Psoas muscle (tissue), 8 donors: ENCODE measurements around the gene DEFB114. TPM values are rescaled to one million over a fixed set of nuclear protein-coding genes. Genes with fewer than 3 reads are reported as not detected.

Experiments used
- ATAC-seq, 4 donors: fragments of 200-7000 bp; cut with Tn5 transposase; one replicate each; pipeline ENCODE4 v1.9.1; 2020; ENCODE audit warnings: moderate library complexity in 3 of 4, mild to moderate bottlenecking in 2 of 4
- DNase-seq, 2 donors: peaks; one replicate each; pipeline ENCODE4 v3.0.0-alpha.2; 2020
- H3K27ac ChIP-seq: fragments of 200-600 bp; one replicate; pipeline ENCODE4 v1.8.0; 2022
- H3K27me3 ChIP-seq, 3 donors: fragments of 200-600 bp in 1 of 3; one replicate each; pipeline versions ENCODE4 v1.6.1 to v1.8.0; 2013 to 2022; ENCODE audit warnings: low read length in 2 of 3, mild to moderate bottlenecking in 2 of 3, moderate library complexity in 1 of 3; ENCODE audit not compliant: insufficient read depth in 3 of 3
- H3K36me3 ChIP-seq, 2 donors: fragments of 200-600 bp in 1 of 2; one replicate each; pipeline versions ENCODE4 v1.6.1 to v1.8.0; 2013 to 2022; ENCODE audit warnings: low read depth in 1 of 2, mild to moderate bottlenecking in 1 of 2, moderate library complexity in 1 of 2; ENCODE audit not compliant: insufficient read depth in 1 of 2
- H3K4me1 ChIP-seq: fragments of 200-600 bp; one replicate; pipeline ENCODE4 v1.8.0; 2022
- H3K4me3 ChIP-seq: fragments of 200-600 bp; one replicate; pipeline ENCODE4 v1.8.0; 2022; ENCODE audit warnings: mild to moderate bottlenecking
- H3K9me3 ChIP-seq: fragments of 200-600 bp; one replicate; pipeline ENCODE4 v1.8.0; 2022
- CTCF ChIP-seq: fragments of 200-600 bp; IDR thresholded peaks from one replicate; pipeline ENCODE4 v1.8.0; 2022; ENCODE audit warnings: antibody characterized with exemption
- WGBS, 3 donors: extraction: QIAGEN DNeasy Blood & Tissue Kit; methylation state at CpG; one replicate each; pipeline versions ENCODE4 v1.1.6 to v1.1.7; 2013; 5-methylcytosine and 5-hydroxymethylcytosine counted together
- intact Hi-C, 2 donors: fragments of 100-400 bp; cut with DNase I; formaldehyde crosslinking; loops; one replicate each; pipeline versions ENCODE4 v1.11.0 to v1.14.2; 2022
- long read RNA-seq, 2 donors: library from polyadenylated mRNA; unstranded; transcript quantifications; one replicate each; pipeline ENCODE4 v2.0.0, GENCODE V29; 2021
- polyA plus RNA-seq, 3 donors: library from polyadenylated mRNA; stranded (reverse); fragments of 200-250 nt; gene quantifications; one replicate each; pipeline ENCODE4 v1.2.3, GENCODE V29; 2013
- total RNA-seq, 4 donors: library from RNA; stranded (reverse); fragmentation: NEBNext Ultra II Directional in 2 of 4; extraction: Animal tissue kit (Norgen Biotek cat#: 25700) in 2 of 4; gene quantifications; one replicate each; pipeline versions ENCODE4 v1.2.1 to v1.2.4, GENCODE V29; 2021 to 2023
- donor health status: healthy with polysubstance abuse.
- donor health status: DM: no; HTN: no; CAD: no; lungs with moderate emphysema.
- donor health status: Bipolar disorder and iron deficiency.
- donor health status: healthy.
- donor health status: DM: yes; HTN: yes; CAD: no.
- donor health status: DM: no; HTN: no; CAD: no.
- donor health status: DM: no; HTN: no; CAD: no.
- donor health status: DM: yes; HTN: yes; CAD: no.

DEFB114 gene
- total RNA-seq (not detected), polyA plus RNA-seq (not detected)
- long read RNA-seq, donor 1 = 0 reads
- long read RNA-seq, donor 2 = 0 reads

- no peaks in the 10 kb centered on the region for H3K27me3 ChIP-seq
- WGBS, 3 donors = 75 to 79% (median 78%) methylated on average over 2 of the region's 2 CpGs
- TF ChIP-seq CTCF = no peak
- intact Hi-C loops = no loop called here
- no peak for DNase-seq
- H3K4me1 ChIP-seq = no peaks in the 10 kb centered on the region
- no peak for ATAC-seq
- H3K27ac ChIP-seq = no peak within 1 kb of the TSS
- no peaks in the 10 kb centered on the region for H3K36me3 ChIP-seq
- H3K9me3 ChIP-seq = no peaks in the 10 kb centered on the region
- no peak within 1 kb of the TSS for H3K4me3 ChIP-seq
Measured at GRCh38 chr6:49964064-49964463, at the start of gene DEFB114. TSS of gene DEFB114 (minus strand) at chr6:49964164. CDS start at chr6:49964105, 59 bp downstream.

DNA sequence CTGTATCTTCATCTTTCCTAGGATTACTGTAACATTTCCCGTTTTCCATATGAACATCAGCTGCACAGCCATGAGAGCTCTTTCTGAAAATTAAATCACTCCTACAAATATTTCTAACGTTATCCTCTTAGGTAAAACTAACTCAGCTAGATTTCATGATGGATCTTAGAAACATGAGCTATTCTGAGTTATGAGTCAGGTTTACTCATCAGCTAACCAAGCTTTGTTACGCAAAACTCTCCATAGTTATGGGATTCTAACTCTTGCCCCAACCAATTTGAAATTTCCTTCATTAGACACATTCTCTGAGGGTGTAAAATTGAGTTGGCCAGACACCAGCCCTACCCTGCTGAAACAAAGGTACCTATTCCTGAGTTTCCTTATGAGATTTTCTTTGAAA lies 43.9 kb upstream of the DEFB114 start:
- Histone ChIP-seq H3K27me3 (no peaks in the 10 kb centered on the region), H3K27ac (no peak overlapping the region), H3K9me3 (no peaks in the 10 kb centered on the region), H3K36me3 (no peaks in the 10 kb centered on the region), H3K4me3 (no peak overlapping the region), H3K4me1 (no peaks in the 10 kb centered on the region)
- 76 to 81% (median 80%) methylated on average over 3 of the region's 3 CpGs for WGBS, 3 donors
- no peak for TF ChIP-seq CTCF
- DNase-seq = no peak
- ATAC-seq = no peak
- intact Hi-C loops = no loop called here

DNA sequence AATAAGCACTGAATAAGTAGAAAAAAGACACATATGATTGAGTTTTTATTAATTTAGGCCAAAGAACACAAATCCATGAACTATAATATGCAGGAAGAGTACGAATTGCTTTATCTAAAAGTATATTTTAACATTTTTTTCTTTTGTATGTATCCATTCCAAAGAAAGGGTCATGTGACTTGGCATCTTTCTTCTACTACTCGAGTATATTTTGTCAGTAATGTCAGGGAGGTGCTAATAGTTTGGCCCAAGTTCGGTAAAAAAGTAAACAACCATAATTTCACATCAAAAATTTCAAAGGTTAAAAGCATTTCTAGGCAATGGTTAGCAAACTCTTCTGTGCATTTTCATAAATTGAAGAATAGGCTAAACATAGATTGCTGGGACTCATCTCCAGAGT lies 39.2 kb upstream of the DEFB114 start:
- H3K36me3 ChIP-seq = no peaks in the 10 kb centered on the region
- no peaks in the 10 kb centered on the region for H3K27me3 ChIP-seq
- H3K4me3 ChIP-seq = no peak overlapping the region
- no peaks in the 10 kb centered on the region for H3K9me3 ChIP-seq
- H3K4me1 ChIP-seq = no peaks in the 10 kb centered on the region
- H3K27ac ChIP-seq = no peak overlapping the region
- DNase-seq = no peak
- intact Hi-C loops = no loop called here
- no peak for TF ChIP-seq CTCF
- WGBS, 3 donors = 59 to 67% (median 61%) methylated on average over 3 of the region's 3 CpGs
- no peak for ATAC-seq

- H3K4me1 ChIP-seq = no peaks in the 10 kb centered on the region
- no peaks in the 10 kb centered on the region for H3K27me3 ChIP-seq
- DNase-seq = no peak
- H3K4me3 ChIP-seq = no peak overlapping the region
- H3K36me3 ChIP-seq = no peaks in the 10 kb centered on the region
- TF ChIP-seq CTCF = no peak
- no peak for ATAC-seq
- no peak overlapping the region for H3K27ac ChIP-seq
- intact Hi-C loops = no loop called here
- H3K9me3 ChIP-seq = no peaks in the 10 kb centered on the region
Measured at GRCh38 chr6:49995278-49995677, 31.3 kb upstream of the DEFB114 start.

DNA sequence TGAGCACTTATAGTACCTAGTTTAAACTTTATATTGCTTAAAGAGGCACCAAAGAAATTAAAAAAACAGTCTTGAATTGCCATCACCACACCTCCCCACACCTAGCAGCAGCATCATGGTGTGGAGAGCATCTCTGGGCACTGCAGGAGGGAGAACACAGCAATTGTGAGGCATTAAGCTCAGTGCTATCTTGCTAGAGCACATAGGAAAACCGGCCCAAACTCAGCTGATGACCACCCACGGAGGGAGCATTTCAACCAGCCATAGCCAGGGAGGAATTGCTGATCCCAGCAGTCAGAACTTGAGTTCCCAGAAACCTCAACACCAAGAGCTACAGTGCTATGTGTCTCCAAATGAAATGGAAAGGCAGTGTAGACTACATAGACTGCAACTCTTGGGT lies 24.9 kb upstream of the DEFB114 start:
- H3K9me3 ChIP-seq = no peaks in the 10 kb centered on the region
- no peak for ATAC-seq
- no peak overlapping the region for H3K27ac ChIP-seq
- no peaks in the 10 kb centered on the region for H3K36me3 ChIP-seq
- H3K4me3 ChIP-seq = no peak overlapping the region
- DNase-seq = no peak
- 63 to 83% (median 77%) methylated on average over 2 of the region's 2 CpGs for WGBS, 3 donors
- intact Hi-C loops = no loop called here
- no peaks in the 10 kb centered on the region for H3K27me3 ChIP-seq
- no peak for TF ChIP-seq CTCF
- H3K4me1 ChIP-seq = no peaks in the 10 kb centered on the region
